K562 (cell line): ENCODE measurements around the gene UNC79.
A peak's percentile ranks its signal among the peaks of the same experiment; 100 is the strongest.

ENCODE experiments used
- CBFB ChIP-seq: sonication (generic); formaldehyde crosslinking; IDR thresholded peaks from 2 replicates; pipeline ENCODE4 v1.4.0; 2020; ENCODE audit warnings: mild to moderate bottlenecking, missing genetic modification reagents
- CEBPB ChIP-seq: fragments of 450-650 bp; IDR thresholded peaks from 2 replicates; pipeline ENCODE4 v1.6.1; 2016; ENCODE audit warnings: missing genetic modification characterization, missing compliant biosample characterization
- CHD1 ChIP-seq: fragments of 200-600 bp; sonication (generic); IDR thresholded peaks from one replicate; pipeline ENCODE4 v1.6.1; 2012; ENCODE audit warnings: mild to moderate bottlenecking, moderate library complexity, low read length, inconsistent platforms
- CTCF ChIP-seq, 3 experiments: IDR thresholded peaks in 2 of 3; conservative IDR thresholded peaks in 1 of 3; 2 replicates each; pipeline ENCODE4 v1.5.1; 2011 to 2012; ENCODE audit warnings: low read length in 3 of 3, mild to moderate bottlenecking in 3 of 3, control low read depth in 2 of 3, improper control_type of control experiment in 1 of 3, inconsistent platforms in 1 of 3, low read depth in 1 of 3, mixed read lengths in 1 of 3, moderate library complexity in 1 of 3; ENCODE audit not compliant: insufficient read depth in 2 of 3
- ESRRA ChIP-seq: fragments of 450-650 bp; IDR thresholded peaks from 2 replicates; pipeline ENCODE4 v1.6.1; 2014; ENCODE audit warnings: low read depth, mild to moderate bottlenecking, moderate library complexity, borderline replicate concordance
- ETV6 ChIP-seq, 3 experiments: fragments of 150-350 bp in 1 of 3; sonication (generic) in 1 of 3; formaldehyde crosslinking in 1 of 3; IDR thresholded peaks; 2 replicates each; pipeline versions ENCODE4 v1.6.1 to v1.8.0; 2014 to 2022; ENCODE audit warnings: borderline replicate concordance in 2 of 3, low read depth in 2 of 3, antibody characterized with exemption in 1 of 3, low read length in 1 of 3, mild to moderate bottlenecking in 1 of 3, missing genetic modification reagents in 1 of 3
- LCOR ChIP-seq: sonication (generic); formaldehyde crosslinking; IDR thresholded peaks from 2 replicates; pipeline ENCODE4 v1.8.0; 2022; ENCODE audit warnings: mild to moderate bottlenecking, missing genetic modification reagents
- PCBP2 ChIP-seq: fragments of 200-400 bp; formaldehyde crosslinking; IDR thresholded peaks from 2 replicates; pipeline ENCODE4 v1.6.1; 2018; ENCODE audit warnings: low read length, low read depth, mild to moderate bottlenecking, moderate library complexity; ENCODE audit not compliant: poor library complexity, severe bottlenecking
- SMAD3 ChIP-seq: fragments of 450-650 bp; formaldehyde crosslinking; conservative IDR thresholded peaks from 2 replicates; pipeline ENCODE4 v1.4.0; 2020; ENCODE audit warnings: mild to moderate bottlenecking
- U2AF1 ChIP-seq: fragments of 200-400 bp; formaldehyde crosslinking; optimal IDR thresholded peaks from 2 replicates; pipeline ENCODE3; 2017; ENCODE audit warnings: mild to moderate bottlenecking, low read depth, low read length, moderate library complexity
- TF ChIP-seq, protein P1 (sequence below): fragments of 450-650 bp; IDR thresholded peaks from 2 replicates; pipeline ENCODE4 v1.6.1; 2017; ENCODE audit warnings: antibody characterized with exemption, mild to moderate bottlenecking

DNA sequence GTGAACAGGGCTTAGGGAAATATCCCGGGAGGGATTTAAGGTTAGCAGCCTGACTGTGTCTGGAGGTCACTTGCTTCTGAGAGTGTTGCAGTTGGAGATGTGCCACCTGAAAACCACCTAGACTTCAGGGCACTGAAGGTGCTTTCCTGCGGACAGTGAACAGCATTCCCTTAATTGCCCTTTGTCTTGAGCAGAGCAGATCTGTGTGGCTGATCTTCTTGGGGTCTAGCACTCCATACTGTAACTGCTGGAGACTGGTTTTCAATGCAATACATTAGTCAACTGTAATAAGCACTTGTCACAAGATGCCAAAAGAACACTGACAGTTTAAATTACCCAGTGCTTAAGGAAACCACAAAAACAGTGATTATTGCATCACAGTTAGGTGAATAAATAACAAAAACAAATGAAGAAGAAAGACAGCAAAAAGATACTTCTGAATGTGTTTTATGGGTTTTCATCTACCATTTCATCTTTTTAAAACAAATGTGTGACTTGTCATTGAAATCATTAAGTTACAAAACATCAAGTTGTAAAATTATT lies 245.7 kb downstream of the UNC79 start:
- TF ChIP-seq, protein P1, sequence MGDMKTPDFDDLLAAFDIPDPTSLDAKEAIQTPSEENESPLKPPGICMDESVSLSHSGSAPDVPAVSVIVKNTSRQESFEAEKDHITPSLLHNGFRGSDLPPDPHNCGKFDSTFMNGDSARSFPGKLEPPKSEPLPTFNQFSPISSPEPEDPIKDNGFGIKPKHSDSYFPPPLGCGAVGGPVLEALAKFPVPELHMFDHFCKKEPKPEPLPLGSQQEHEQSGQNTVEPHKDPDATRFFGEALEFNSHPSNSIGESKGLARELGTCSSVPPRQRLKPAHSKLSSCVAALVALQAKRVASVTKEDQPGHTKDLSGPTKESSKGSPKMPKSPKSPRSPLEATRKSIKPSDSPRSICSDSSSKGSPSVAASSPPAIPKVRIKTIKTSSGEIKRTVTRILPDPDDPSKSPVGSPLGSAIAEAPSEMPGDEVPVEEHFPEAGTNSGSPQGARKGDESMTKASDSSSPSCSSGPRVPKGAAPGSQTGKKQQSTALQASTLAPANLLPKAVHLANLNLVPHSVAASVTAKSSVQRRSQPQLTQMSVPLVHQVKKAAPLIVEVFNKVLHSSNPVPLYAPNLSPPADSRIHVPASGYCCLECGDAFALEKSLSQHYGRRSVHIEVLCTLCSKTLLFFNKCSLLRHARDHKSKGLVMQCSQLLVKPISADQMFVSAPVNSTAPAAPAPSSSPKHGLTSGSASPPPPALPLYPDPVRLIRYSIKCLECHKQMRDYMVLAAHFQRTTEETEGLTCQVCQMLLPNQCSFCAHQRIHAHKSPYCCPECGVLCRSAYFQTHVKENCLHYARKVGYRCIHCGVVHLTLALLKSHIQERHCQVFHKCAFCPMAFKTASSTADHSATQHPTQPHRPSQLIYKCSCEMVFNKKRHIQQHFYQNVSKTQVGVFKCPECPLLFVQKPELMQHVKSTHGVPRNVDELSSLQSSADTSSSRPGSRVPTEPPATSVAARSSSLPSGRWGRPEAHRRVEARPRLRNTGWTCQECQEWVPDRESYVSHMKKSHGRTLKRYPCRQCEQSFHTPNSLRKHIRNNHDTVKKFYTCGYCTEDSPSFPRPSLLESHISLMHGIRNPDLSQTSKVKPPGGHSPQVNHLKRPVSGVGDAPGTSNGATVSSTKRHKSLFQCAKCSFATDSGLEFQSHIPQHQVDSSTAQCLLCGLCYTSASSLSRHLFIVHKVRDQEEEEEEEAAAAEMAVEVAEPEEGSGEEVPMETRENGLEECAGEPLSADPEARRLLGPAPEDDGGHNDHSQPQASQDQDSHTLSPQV: no peak
- TF ChIP-seq CTCF (IDR thresholded peaks at IDR 0.05 in 2 of 3, conservative IDR thresholded peaks at IDR 0.05 in 1 of 3; ENCODE audit: insufficient read depth in 2 of 3, low read depth in 1 of 3, low read length in 3 of 3) (no peak), CBFB (CRISPR knock-in tag) (no peak), LCOR (CRISPR knock-in tag) (no peak), ESRRA (no peak), PCBP2 (no peak), SMAD3 (no peak), ETV6 (IDR thresholded peaks at IDR 0.05; ENCODE audit: borderline replicate concordance in 1 of 2, low read depth in 2 of 2, low read length in 1 of 2) (no peak), ETV6 (CRISPR knock-in tag; IDR thresholded peaks at IDR 0.05; ENCODE audit: borderline replicate concordance) (no peak), CEBPB (tag) (peak; percentile 34; the same call in 1 of the 2 replicates), U2AF1 (no peak), CHD1 (no peak)
